GM20000 (cell line): ENCODE data around the gene GAPVD1.
"Not testable (repeated sequence)": the region's sequence is repeated elsewhere in the genome, so short reads cannot be mapped to it uniquely, and the experiment has no call there.

Source experiments
- DNase-seq: peaks from one replicate; pipeline ENCODE4 v3.0.0; 2012; ENCODE audit warnings: low spot score
- TF ChIP-seq, protein P1 (sequence below): IDR thresholded peaks from 2 replicates; pipeline ENCODE4 v1.5.1; 2012; ENCODE audit warnings: mild to moderate bottlenecking, control low read depth; ENCODE audit errors: extremely low read depth, missing control alignments

The GAPVD1 gene

GRCh38 chr9:125397736-125398135, 136.1 kb downstream of the GAPVD1 start:
- TF ChIP-seq, protein P1, sequence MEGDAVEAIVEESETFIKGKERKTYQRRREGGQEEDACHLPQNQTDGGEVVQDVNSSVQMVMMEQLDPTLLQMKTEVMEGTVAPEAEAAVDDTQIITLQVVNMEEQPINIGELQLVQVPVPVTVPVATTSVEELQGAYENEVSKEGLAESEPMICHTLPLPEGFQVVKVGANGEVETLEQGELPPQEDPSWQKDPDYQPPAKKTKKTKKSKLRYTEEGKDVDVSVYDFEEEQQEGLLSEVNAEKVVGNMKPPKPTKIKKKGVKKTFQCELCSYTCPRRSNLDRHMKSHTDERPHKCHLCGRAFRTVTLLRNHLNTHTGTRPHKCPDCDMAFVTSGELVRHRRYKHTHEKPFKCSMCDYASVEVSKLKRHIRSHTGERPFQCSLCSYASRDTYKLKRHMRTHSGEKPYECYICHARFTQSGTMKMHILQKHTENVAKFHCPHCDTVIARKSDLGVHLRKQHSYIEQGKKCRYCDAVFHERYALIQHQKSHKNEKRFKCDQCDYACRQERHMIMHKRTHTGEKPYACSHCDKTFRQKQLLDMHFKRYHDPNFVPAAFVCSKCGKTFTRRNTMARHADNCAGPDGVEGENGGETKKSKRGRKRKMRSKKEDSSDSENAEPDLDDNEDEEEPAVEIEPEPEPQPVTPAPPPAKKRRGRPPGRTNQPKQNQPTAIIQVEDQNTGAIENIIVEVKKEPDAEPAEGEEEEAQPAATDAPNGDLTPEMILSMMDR: no peak
- no peak for DNase-seq

DNA sequence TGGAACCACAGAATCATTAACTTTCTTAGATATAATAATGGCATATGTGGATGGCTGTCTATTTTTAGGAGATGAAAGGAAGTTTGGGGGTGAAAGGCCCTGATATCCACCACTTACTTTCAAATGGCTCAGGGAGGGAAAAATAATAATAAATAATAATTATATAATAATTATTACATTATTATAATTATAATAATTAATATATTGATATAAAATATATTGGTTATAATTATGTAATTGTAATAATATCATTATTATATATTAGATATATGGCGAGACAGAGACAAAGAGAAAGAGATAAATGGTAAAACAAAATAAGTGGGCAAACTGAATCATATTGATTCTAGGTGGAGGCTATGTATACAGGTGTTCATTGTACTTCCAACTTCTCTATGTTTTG, 136.6 kb downstream of the GAPVD1 start:
- DNase-seq: no peak
- TF ChIP-seq, protein P1: no peak

GRCh38 chr9:125399165-125399564, 137.5 kb downstream of the GAPVD1 start:
- TF ChIP-seq, protein P1: no peak
- no peak for DNase-seq

GRCh38 chr9:125399666-125400065, 138.0 kb downstream of the GAPVD1 start:
- TF ChIP-seq, protein P1: no peak
- no peak for DNase-seq

DNA sequence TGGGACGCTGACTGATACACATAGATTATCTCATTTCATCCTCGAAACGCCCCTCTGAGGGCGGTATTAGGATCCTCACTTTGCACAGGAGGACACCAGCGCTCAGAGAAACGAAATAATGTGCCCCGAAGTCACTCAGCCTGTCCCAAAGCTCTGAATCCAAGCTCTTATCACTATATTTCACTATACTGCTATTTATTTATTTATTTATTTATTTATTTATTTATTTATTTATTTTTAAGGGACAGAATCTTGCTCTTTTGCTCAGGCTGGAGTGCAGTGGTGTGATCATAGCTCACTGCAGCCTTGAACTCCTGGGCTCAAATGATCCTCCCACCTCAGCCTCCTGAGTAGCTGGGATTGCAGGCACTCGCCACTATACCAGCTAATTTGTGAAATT, 138.6 kb downstream of the GAPVD1 start:
- DNase-seq: not testable (repeated sequence)

GRCh38 chr9:125400725-125401716, 139.4 kb downstream of the GAPVD1 start:
- TF ChIP-seq, protein P1: no peak
- no peak for DNase-seq

DNA sequence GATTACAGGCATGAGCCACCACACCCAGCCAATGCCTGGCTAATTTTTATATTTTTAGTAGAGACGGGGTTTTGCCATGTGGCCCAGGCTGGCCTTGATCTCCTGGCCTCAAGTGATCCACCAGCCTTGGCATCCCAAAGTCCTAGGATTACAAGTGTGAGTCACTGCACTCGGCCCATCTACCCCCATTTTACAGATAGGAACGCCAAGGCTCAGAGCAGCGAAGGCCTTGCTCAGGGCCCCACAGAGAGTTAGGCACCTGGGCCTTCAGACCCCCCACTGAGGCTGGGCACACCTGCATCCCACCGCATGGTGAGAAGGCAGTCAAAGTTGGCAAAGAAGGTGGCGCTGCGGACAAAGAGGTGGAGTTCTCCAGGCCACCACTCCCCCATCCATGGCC, 143.1 kb downstream of the GAPVD1 start:
- no peak for DNase-seq
- TF ChIP-seq, protein P1: no peak
